D341Med (cell line): ENCODE measurements around the gene CDKAL1.
"Not testable (repeated sequence)": the region's sequence is repeated elsewhere in the genome, so short reads cannot be mapped to it uniquely, and the experiment has no call there.

ENCODE experiments used
- DNase-seq: peaks from one replicate; pipeline ENCODE4 v3.0.0; 2012; ENCODE audit warnings: low spot score

Gene CDKAL1

DNA sequence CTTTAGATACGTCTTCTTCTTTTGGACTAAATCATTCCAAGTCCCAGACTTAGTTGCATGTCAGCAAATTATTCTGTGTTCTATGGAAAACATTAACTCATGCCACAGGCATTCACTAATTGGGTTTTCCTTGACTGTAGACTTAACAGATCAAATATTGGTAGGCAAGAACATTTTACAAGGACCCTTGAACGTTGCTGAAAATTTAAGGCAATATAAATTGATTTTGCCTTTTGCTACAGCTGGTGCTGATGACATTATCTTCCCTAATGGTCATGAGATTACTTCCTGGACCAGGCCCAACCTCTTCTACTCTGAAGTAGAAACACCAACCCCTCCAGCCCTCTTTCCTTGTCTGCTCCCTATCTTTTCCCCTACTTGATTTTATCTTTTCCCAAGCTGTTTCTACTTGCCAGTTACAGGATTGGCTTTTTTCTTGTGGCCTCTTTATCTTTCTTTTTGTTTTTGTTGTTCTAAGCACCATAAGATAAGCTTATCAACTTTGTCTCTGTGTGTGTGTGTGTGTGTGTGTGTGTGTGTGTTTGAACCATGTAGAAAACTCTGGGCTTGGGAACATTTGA, 545.3 kb downstream of the CDKAL1 start:
- DNase-seq: no peak

DNA sequence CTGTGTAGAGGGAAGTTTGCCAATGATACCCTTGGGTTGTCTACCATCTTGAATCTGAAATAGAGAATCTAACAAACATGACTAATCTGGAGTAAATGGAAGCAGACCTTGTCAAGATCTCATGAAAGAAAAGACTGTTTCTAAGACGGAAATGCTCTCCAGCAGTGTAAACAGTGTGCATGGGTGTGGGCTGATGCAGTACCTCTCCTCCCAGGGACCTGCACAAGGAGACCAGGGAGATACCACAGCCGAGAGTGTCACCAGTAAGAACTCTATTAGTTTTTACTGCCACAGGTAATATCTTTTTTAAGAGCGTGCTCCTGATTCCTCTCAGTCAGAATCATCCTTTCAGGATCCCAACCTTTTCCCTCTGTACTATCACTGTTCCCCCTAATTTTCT, 546.0 kb downstream of the CDKAL1 start:
- DNase-seq: no peak

DNA sequence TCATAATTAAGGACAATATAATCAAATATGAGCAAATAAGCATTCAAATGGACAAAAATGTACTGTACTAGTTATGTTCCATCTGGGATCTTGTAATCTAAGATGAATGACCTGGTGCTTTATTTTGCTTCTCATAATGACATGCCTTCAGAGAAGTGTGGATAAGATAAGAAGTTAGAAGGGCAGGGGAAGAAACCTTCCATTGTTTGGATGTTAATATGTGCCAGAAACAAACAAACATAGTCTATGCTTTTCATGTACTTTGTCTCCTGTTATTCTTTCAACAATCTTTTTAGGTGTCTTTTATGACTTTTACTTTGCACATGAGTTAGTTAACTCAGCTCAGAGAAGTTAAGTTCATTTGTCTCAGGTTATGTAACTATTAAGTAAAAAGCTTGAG, 547.8 kb downstream of the CDKAL1 start:
- no peak for DNase-seq

DNA sequence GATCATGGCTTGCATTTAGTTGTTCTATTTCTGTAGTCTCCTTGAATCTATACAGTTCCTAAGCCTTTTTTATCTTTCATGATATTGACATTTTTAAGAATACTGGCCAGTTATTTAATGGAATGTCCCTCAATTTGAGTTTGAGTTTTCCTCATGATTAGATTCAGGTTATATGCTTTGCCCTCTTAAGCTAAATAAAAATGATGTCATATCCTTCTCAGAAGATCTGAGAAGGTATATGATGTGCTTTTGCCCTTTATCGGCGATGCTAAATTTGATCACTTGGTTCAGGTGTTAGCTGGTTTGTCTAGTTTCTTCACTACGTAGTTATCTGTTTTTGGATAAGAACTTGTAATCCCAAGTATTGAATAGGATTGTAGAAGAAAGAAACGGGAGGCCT, 549.5 kb downstream of the CDKAL1 start:
- DNase-seq: no peak

DNA sequence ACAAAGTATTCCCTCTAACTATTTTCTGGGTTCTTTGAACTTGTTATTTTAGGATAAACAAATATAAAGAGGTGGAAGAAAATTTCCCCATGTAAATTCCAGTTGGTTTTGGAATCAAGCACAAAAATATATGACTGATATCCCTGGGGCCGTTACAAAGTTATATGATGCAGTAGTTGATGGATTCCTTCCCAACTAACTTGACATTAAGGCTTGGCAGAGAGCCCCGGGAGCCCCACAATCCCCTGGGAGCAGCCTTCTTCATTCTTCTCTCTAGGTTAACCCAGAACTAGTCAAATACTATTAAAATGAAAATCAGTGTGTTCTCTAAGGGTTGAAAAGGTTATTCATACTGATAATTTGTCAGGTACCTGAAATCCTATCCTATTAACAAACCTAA, 550.4 kb downstream of the CDKAL1 start:
- no peak for DNase-seq

DNA sequence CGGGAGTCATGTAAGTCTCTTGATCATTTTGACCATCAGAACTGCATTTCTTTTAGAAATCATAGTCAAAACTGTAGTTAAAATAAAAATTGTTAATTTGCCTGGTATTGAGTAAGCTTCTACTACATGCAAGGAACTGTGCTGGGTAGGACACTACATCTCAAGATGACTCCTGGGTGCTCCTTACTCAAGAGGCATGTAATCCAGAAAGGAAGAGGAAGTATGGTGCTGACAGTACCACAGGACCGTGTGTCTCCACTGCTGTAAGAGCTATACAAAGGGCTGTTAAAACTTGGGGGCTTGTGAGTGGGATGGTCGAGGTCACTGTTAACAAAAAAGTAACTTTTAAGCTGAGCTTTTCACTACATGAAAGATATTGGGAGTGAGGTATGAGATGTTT, 551.0 kb downstream of the CDKAL1 start:
- DNase-seq: no peak

DNA sequence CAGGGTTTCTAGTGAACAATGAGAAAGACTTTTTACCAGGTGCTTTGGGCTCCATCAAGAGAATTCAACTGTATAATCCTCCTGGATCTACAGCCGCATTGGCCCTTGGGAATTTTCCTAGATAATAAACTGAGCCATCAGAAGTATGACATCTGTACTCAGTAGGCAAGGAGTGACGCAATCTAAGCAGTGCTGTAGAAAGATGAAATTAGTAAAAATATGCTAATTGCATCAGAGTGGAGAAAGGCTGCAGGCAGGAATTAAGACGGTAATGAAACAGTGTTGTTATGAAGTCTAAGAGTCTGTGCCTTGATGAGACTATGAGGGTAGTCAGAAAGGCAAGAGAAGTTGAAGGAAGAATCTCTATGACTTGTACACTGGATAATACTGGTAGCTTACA, 551.4 kb downstream of the CDKAL1 start:
- DNase-seq: no peak

DNA sequence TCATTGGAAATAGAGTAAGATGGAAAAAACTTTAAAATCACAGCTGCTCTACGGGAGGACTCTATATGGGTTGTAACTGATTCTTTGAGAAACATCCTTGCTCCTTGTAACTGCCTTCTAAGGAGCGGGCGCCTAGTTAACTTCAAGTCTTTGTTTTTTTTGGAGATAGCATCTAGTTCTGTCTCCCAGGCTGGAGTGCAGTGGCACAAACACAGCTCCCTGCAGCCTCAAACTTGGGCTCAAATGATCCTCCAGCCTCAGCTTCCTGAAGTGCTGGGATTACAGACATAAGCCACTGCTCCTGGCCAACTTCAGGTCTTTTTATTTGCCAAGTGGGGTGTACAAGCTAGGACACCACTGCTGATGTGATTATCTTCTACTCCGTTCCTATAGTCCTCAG, 552.9 kb downstream of the CDKAL1 start:
- DNase-seq: no peak

DNA sequence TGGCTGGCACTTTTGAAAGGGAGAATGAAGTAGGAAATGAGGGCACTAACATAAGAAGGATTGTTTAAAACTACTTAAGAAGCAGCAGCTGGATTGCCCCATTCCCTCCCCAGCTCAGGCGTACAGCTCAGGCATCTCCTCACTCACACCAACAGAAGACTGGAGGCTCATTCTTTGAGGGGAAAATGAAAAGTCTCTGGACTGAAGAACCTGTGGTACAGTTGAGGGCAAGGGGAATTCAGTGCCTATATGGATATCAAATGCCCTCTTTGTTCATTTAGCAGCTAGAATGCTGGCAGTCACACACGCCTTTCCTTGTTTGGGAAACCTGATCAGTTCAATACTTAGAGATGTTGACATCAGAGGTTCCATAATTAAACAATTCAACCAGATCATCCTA, 557.2 kb downstream of the CDKAL1 start:
- no peak for DNase-seq

DNA sequence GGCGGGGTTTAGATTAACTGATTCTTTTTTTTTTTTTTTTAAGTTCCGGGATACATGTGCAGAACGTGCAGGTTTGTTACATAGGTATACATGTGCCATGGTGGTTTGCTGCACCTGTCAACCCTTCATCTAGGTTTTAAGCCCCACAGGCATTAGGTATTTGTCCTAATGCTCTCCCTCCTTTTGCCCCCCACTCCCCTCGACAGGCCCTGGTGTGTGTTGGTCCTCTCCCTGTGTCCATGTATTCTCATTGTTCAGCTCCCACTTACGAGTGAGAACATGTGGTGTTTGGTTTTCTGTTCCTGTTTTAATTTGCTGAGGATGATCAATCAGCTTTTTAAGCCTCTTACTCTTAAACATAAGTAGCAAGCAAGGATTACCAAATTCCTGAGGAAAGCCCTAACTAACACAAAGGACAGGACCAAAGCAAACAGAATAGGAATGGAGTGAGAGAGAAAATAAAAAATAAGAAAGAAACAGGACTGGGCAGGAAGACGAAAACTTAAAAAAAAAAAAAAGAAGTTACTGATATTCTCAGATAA, 558.0 kb downstream of the CDKAL1 start:
- DNase-seq: not testable (repeated sequence)

DNA sequence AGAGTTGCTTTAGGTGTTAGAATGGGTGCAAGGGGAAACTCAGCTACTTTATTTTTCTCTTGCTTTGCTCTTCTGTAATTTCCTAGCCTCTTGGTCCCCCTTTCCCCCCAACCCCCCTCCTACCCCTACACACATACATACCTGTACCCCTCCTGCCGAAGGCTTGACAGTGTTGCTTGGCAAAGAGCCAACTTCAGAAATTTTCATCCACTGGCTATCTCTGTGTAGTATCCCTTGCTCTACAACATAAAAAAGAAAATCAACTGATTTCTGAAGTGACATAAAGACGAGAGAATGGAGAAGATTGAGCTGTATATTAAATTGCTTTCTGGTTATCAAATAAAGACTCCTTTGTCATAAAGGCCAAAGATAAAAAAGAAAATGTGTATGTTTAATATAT, 561.2 kb downstream of the CDKAL1 start:
- no peak for DNase-seq

DNA sequence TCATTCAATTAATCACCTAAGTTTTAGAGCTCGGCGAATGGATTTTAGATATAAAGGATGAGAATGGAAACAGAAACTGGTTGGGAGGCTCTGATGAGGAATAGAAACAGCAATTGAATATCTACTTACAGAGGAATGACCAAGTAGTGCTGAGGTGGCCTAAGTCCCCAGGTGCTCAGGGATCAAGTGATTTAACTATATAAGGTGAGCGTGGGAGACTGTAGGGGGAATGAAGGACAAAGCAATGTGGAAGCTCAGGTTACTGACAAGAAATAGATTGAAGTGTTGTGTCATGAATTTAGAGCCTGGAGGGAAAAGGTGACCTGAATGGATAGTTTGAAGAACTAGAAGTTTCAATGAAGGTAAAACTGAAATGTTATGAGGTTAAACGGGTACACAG, 563.9 kb downstream of the CDKAL1 start:
- DNase-seq: no peak

DNA sequence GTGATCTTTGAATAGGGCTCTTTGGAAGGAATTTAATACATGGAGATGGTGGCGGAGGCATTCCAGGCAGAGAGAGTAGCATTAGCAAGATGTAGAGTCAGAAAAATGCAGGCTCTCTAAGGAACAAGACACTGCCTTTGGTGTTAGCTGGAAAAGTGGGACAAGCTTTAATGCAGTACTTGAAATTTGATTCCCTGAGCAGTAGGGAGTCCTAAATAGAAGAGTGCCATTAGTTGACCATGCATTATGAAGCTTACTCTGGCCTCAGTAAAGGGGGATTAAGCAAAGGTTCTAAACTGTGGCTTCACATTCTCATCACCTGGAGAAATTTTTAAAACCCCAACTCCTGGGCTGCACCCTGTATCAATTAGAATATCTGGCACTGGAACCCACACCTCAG, 564.5 kb downstream of the CDKAL1 start:
- DNase-seq: no peak

DNA sequence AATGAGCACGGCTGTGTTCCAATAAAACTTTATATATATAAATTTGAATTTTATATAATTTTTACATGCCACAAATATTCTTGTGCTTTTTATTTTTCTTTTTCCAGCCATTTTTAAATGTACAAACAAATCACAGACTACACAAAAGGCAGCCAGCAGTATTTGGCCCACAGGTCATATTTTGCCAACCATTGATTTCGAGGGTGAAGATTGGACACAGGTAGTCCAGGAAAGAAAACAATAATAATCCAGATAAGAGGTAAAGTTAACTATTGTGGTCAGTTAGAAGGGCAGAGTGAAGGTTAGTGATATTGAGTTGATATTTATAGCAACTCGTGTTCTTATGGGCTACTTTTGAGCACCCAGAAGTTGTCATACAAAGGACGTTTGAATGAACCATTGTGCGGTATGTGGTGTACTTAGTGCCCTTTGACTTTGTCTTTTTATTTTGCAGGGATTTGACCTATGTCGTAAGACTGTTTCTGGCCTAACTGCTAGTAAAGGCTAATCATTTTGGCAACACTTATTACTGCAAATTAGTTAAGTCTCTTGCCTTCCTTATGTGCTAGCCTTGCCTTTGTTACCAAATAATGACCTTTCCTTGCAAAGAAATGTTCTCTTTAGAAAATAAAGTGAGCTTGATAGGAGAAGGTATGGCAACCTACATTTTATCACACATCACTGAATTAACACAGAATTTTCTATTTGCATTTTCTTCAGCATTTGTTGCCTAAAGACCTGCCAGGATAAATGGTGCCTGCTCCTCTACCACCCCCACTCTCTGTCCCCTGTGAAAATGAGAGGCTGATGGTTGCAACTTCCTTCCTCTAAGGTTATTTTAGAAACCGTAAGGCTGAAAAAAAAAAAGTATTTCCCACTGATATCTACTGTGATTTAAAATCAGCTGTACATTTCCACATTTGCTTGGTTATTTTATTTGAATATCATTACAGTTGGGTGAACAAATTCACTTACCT, 565.4 kb downstream of the CDKAL1 start:
- DNase-seq: no peak

DNA sequence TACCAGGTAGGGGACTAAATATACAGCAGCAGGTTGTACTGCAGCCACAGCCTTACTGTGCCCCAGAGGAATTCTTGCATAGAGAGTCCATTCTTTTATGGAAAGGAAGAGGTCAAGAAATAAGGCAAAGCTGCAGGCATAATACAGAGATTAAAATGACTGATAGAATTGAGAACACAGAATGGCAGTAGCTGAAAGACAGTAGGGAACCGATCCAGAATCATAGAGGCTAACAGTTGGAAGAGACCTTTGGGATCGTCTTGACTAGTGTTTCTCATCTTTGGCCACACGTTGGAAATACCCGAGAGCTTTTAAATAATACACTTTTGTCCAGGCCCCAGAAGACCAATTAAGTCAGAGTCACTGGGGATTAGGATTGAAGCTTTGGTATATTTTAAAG, 566.7 kb downstream of the CDKAL1 start:
- no peak for DNase-seq

DNA sequence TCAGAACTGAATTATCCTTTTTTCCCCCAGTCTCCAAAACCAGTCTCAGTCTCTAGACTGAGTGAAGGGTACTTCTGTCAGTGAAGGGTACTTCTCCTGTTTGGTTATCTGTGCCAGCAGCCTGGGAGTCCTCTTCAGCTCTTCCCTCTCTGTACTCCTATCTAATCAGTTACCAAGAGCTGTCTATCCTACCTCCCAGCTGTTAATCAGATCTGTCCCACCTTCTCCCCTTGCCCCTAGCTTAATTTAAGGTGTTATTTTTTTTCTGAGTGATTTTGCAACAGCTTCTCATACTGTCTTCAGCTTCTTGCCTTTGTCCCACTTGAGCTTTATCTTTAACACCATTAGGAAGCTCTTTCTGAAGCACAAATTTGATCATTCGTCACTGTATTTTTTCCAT, 567.4 kb downstream of the CDKAL1 start:
- no peak for DNase-seq

DNA sequence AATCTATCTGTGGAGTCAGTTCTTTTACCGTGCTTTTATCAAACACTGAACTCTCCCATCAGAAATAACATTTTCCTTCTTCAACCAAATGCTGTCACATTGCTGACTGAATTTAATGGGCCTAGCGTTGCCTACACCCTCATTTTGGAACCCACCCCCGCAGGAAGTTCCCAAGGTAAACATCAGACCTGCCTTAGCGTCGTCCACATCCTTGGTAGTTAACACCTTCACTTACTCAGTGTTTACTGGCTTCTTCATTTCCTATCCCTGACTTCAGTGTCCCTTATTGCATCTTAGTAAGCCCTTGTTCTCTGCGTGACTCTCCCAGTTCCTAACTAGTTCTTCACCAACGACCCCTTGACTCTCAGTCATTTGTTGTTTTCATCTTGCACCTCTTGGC, 567.9 kb downstream of the CDKAL1 start:
- no peak for DNase-seq

DNA sequence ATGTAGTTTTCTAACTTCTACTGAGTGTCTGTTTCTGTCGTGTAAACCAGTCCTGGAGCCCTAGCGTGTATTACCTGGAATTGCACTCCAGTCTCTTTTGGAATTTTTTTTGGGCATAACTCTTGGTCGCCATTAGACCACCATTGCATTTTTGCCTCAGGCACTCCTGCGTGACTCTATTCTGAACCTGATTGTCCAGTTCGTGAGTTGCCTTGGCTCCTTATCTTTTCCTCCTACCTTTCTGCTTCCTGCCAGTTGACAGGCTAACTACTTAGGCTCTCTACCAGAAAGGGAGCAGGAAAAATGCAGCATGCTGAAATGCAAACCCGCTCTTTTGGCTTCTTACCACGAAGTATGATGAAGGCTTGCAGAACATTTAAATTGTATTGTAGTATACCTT, 568.4 kb downstream of the CDKAL1 start:
- no peak for DNase-seq

DNA sequence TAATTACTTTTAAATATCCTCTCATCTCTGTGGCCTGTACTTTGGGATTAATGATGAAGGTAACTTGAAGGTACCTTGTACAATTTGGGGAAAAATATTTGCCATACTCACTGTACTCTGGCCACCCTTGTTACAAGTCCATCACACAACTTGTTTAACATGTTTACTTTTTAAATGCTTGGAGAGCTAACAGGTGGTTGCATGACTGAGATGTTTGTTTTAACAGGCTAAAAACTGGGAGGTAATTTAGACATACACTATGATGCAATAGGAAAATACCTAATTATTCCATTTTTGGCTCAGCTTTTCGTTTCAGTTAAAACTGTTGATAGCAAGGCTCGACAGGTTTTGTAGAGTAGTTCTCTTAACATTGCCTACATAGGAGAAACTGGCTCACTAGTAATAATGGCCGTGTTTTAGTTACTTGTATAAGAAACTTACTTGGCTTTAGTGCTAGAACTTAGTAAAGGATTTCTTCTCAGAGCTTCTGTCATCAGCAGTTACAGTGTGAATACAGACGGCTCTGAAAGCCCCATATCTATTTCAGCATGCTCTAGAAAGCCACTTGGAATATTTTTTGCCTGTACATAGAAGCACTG, 569.5 kb downstream of the CDKAL1 start:
- DNase-seq: no peak

DNA sequence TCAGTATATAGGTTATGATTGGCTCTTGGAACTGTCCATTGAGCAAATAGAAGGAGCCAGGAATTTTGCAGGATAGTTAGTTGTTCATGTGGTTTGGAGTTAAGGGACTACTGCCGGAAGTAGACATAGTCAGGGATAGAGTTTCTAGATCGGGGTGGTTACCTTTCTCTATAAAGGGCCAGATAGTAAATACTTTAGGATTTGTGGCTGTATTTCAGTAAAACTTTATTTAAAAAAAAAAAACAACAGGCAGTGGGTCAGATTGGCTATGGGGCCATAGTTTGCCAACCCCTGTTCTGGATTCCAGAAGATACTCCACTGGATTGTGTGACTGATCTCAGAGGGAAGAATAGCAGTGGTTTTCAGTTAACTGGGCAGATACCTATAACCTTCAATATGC, 570.0 kb downstream of the CDKAL1 start:
- DNase-seq: no peak

DNA sequence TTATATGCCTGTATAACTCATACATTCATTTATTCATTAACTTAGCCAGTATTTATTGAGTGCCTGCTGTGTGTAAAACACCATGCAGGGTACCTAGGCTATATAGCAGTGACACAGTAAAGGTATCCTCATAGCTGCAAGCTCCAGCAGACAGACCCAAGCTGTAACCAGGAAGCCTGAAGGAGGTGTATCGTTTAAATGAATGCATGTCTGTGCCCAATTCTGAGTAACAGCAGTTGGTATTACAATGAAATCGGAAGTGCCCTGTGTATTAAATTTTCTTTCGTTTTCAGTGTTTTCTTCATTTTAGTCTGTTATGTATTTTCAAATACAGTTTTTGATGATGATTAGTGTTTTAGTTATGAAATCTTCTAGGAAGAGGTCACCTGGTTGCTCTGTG, 573.5 kb downstream of the CDKAL1 start:
- DNase-seq: no peak

DNA sequence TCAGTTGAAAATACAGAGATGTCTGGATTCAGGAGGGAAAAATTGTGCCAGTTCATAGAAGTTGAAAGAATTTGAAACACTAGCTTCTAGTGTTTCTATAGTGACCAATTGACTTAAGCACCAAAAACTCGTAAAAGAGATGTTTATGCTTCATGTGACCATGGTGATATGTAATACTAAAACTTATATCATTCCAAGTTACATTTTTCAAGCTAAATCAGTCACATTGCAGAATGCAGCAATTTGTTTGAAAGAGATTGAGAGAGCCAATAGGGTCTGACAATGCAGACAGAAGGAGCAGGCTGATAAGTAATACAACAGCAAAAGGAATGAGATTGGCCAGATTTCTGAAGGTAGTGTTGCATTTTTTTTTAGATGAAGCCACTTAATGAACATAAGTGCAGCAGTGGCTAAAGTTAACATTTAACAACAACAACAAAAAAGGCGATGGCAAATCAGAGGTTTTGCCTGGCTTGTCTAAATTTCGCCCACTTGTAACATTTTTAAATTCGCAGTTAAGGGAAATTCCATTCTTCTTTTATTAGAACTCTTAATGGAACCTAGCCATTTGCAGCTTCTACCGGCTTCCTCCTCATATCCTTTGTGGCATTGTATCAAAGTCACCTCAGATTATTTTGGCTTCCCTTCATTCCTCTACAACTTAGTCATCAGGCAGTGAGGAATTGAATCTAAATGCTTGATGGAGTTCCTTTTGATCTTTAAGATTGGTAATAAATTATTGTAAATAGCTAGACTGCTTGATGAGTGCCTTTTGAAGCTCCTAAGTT, 575.3 kb downstream of the CDKAL1 start:
- DNase-seq: no peak
